GM19463 (cell line): Measurements from ENCODE around the gene BUB1.
"Not testable (repeated sequence)": the region's sequence is repeated elsewhere in the genome, so short reads cannot be mapped to it uniquely, and the experiment has no call there.

Source experiments
- ATAC-seq: cut with Tn5 transposase; IDR thresholded peaks from one replicate; pipeline ENCODE4 v1.9.1; 2021; ENCODE audit warnings: mild to moderate bottlenecking, moderate library complexity; ENCODE audit not compliant: unreplicated experiment

The BUB1 gene

GRCh38 chr2:110659248-110659647 lies 18.6 kb downstream of the BUB1 start:
- no peak for ATAC-seq

- ATAC-seq = no peak
These were observed 20.0 kb downstream of the BUB1 start for GRCh38 chr2:110657724-110658305.

DNA sequence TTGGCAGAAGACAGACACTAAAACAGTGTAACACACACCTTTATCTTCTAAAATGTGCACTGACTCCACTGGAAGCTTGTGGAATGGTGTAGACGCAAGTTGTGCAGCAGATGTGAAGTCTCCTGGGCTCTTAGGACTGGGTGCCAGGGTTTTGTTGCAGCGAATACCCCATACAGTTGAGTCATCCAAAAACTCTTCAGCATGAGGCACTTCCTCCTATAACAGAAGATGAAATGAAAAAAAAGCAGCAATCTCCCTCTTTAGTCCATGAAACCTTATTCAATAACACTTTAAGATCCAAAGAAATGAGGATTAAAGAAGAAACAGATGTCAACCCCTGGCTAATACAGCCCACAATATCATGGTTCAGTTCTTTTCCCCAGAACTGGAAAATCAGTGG lies 22.2 kb downstream of the BUB1 start:
- ATAC-seq = no peak

DNA sequence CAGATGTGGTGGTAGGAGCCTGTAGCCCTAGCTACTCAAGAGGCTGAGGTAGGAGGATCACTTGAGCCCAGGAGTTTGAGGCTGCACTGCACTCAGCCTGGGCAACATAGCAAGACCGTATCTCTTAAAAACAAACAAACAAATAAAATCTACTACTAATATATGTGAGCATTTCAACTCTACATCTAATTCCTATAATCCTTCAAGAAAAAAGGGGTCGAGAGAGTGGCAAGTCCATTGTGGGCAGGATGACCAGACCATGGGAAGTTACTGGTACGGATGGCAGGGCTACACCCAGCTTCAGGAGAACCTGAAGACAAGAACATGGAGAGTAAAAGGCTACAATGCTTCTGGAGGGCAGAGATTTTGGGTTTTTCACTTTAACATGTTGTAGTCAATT lies 24.0 kb downstream of the BUB1 start:
- ATAC-seq = no peak

DNA sequence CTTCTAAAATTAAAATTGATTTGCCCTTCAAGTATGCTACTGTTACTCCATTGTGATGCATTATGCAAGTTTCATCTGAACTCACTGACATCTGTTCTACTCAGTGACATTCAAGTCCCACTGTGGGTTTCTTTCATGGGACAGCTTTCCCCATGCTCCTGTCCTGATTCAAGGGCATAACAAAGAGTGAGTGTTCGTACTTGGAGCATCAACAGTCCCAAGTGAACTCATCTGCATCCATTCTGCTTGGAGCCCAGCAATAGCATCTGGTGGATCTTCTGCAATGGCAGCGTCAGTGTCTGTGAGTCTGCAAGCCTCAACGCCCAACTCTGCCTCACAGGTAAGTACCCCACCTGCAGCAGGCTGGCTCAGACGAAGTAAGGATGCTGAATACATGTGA lies 27.5 kb downstream of the BUB1 start:
- ATAC-seq = no peak

- ATAC-seq = no peak
These were observed 30.1 kb downstream of the BUB1 start for GRCh38 chr2:110647777-110648176.

- ATAC-seq = no peak
These were observed 32.2 kb downstream of the BUB1 start for GRCh38 chr2:110645616-110646015.

DNA sequence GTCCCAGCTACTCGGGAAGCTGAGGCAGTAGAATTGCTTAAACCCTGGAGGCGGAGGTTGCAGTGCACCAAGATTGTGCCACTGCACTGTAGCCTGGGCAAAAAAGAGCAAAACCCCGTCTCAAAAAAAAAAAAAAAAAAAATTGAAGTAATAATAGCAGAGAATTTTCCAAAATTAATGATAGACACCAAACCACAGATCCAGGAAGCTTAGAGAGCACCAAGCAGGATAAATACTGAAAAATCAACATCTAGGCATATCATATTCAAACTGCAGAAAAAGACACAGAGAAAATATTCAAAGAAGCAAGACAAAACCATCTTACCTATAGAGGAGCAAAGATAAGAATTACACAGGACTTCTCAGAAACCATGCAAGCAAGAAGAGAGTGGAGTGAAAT lies 33.5 kb downstream of the BUB1 start:
- no peak for ATAC-seq

- no peak for ATAC-seq
These were observed 35.5 kb downstream of the BUB1 start for GRCh38 chr2:110642360-110642759.

GRCh38 chr2:110639972-110640371 lies 37.9 kb downstream of the BUB1 start:
- ATAC-seq = no peak

DNA sequence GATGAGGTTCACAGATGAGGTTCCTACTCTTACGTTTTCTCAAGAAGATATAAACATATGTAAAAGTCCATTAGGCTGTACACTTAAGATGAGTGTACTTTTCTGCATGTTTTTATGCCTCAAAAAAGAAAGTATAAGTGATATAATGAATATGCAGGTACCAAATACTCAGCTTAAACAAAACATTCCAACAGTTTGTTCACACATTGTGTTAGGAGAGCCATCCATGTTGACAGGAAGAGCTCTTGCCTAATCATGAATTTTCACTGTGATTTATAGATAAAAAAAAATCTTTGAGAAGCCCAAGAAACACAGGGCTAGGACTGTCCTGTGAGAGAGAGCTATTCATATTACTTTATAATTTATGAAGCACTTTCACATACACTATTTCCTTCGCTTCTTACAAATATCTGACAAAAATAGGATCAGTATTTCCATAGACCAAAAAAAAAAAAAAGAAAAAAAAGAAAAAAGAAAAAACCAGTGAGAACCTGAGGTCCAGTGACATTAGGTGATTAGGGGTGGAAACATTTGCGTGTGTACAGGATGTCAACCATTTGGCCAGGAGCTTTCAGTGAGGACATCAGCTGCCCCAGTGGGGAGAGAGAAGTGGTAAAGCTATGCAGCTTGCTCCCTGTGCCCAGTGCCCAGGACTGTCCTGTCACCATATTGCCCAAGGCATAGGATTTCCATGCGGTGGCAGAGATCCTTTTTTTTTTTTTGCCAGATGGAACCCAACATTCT lies 38.7 kb downstream of the BUB1 start:
- ATAC-seq = no peak

GRCh38 chr2:110638004-110638403 lies 39.9 kb downstream of the BUB1 start:
- ATAC-seq = no peak

DNA sequence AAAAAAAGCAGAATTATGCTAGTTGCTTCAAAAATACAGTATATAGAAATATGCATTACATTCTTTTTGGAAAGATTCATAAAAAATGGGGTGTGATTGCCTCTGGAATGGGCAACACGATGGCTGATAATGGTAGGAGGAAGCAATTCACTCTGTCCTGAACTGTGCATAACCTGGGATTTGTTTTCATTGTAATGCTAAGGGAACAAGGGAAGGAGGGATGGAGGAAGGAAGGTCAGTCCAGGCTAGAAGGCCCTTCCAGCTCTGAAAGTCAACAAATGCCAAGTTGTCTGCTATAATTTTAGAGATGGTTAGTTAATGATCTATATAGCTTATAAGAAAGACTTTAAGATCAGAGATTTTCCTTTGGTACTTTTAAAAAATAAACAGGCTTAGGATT lies 40.8 kb downstream of the BUB1 start:
- no peak for ATAC-seq

- not testable (repeated sequence) for ATAC-seq
These were observed 41.8 kb downstream of the BUB1 start for GRCh38 chr2:110635949-110636628.

DNA sequence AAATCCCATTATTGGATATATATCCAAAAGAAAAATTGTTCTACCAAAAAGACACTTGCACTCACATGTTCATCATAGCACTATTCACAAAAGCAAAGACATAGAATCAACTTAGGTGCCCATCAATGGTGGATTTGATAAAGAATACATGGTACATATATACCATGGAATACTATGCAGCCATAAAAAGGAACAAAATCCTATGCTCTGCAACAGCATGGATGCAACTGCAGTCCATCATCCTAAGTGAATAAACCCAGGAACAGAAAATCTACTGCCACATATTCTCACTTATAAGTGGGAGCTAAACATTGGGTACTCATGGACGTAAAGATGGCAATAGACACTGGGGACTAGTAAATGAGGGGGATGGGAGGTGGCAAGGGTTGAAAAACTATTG lies 50.5 kb downstream of the BUB1 start:
- not testable (repeated sequence) for ATAC-seq

GRCh38 chr2:110619326-110619939 lies 58.4 kb downstream of the BUB1 start:
- not testable (repeated sequence) for ATAC-seq

DNA sequence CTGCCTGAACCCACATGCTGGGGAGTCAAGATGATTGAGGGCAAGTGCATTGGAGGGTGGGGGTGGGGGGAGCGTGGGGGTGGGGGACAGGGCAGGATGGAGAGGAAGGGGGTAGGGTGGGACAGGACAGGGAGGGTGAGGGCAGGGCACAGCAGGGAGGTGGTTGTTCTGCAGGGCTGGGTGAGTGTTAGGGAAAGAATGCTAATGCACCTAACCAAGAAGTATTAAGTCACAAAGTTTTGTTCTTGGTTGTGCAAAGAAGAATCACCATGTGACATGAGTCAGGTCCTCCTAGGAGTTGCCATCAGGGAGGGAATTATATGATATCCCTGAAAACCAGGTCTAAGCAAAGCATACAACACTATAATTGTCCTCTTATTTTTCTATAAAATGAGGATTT lies 63.9 kb downstream of the BUB1 start:
- ATAC-seq = not testable (repeated sequence)

DNA sequence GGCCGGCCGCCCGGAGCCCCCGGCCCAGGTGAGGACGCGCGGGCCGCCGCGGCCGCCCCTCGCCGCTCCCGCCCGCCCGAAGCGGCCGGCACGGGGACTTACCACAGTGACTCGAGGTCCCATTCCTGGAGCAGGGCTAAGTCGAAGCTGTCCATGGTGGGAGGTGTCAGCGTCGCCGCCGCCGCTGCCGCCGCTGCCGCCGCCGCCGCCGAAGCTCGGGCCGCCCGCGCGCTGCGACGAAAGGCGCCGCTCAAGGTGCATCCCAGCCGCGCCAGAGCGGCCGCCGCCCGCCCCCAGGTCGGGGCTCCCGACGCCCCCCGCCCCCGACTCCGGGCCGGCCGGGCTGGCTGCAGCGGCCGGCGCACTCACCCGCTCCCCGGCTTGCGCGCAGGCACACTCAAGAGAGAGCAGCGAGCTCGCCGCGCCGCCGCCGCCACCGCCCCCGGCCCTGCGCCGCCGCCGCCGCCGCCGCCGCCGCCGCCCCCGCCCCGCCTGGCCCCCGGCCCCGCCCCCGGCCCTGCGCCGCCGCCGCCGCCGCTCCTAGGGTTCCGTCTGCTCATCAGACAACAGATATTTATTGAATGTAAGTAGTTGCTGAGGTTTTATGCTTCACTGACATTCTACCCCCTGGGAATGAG lies 67.1 kb downstream of the BUB1 start:
- ATAC-seq = not testable (repeated sequence)

- ATAC-seq = not testable (repeated sequence)
These were observed 67.8 kb downstream of the BUB1 start for GRCh38 chr2:110609843-110610612.

- not testable (repeated sequence) for ATAC-seq
These were observed 68.9 kb downstream of the BUB1 start for GRCh38 chr2:110608788-110609502.
